GM12878 (cell line): ENCODE data around the gene IDH3B. TPM values are rescaled to one million over a fixed set of nuclear protein-coding genes. Genes with fewer than 3 reads are reported as not detected.

Experiments used
- ATAC-seq: fragments of 200-7000 bp; cut with Tn5 transposase; 3 replicates; pipeline ENCODE4 v1.9.1; 2020; ENCODE audit warnings: mild to moderate bottlenecking, moderate library complexity
- BruUV-seq: library from RNA; stranded (reverse); fragments of 400-500 nt; replicated peaks from 2 replicates; lab custom pipeline; 2021; lab: Mats Ljungman, UMichigan
- CTCF ChIA-PET: fragments of 300-600 bp; sonication (Branson Sonifier 250); formaldehyde crosslinking; extraction: SDS; loops from one replicate; lab custom pipeline; 2021; ENCODE audit warnings: inconsistent platforms; lab: Yijun Ruan, JAX
- POLR2A ChIA-PET: fragments of 350-600 bp; formaldehyde crosslinking; extraction: SDS; loops from one replicate; lab custom pipeline; 2021; ENCODE audit warnings: inconsistent platforms; lab: Charles Lee
- RAD21 ChIA-PET: fragments of 300-600 bp; sonication (Branson Sonifier 250); formaldehyde crosslinking; loops from one replicate; lab custom pipeline; 2023; ENCODE audit warnings: antibody characterized with exemption; ENCODE audit not compliant: unreplicated experiment; lab: Charles Lee
- SMC1A ChIA-PET: fragments of 300-600 bp; sonication (Branson Sonifier 250); formaldehyde crosslinking; loops from one replicate; lab custom pipeline; 2023; ENCODE audit not compliant: unreplicated experiment, uncharacterized antibody; lab: Charles Lee
- DNase-seq: peaks from one replicate; pipeline ENCODE4 v3.0.0-alpha.2; 2011; ENCODE audit warnings: low read depth, low spot score
- FAIRE-seq: peaks from 3 replicates; lab custom pipeline; 2011; peaks lifted over from hg19 to GRCh38; lab: Jason Lieb, UNC
- H2AFZ ChIP-seq: 2 replicates; pipeline ENCODE4 v1.6.0; 2011; ENCODE audit warnings: low read depth, low read length, control low read depth; ENCODE audit not compliant: control insufficient read depth
- H3K27ac ChIP-seq: 2 replicates; pipeline ENCODE4 v1.5.1; 2011; ENCODE audit warnings: control low read depth; ENCODE audit not compliant: control insufficient read depth, insufficient read depth
- H3K27me3 ChIP-seq, 2 experiments: replicated peaks in 1 of 2; 2 replicates each; pipeline versions ENCODE4 v1.6.0 to v1.6.1; 2011; ENCODE audit warnings: low read length in 1 of 2; ENCODE audit not compliant: control insufficient read depth in 2 of 2, insufficient read depth in 2 of 2
- H3K36me3 ChIP-seq, 2 experiments: 2 replicates each; pipeline ENCODE4 v1.5.1; 2011; ENCODE audit warnings: low read length in 1 of 2; ENCODE audit not compliant: control insufficient read depth in 2 of 2, insufficient read depth in 2 of 2
- H3K4me1 ChIP-seq: 2 replicates; pipeline ENCODE4 v1.6.1; 2011; ENCODE audit warnings: mild to moderate bottlenecking, low read length, moderate library complexity, mixed read lengths; ENCODE audit not compliant: control insufficient read depth, insufficient read depth
- H3K4me2 ChIP-seq: 2 replicates; pipeline ENCODE4 v1.6.0; 2011; ENCODE audit warnings: control low read depth; ENCODE audit not compliant: control insufficient read depth, insufficient read depth
- H3K4me3 ChIP-seq: fragments of 200-600 bp; sonication (generic); 2 replicates; pipeline ENCODE4 v1.5.1; 2016
- H3K79me2 ChIP-seq: 2 replicates; pipeline ENCODE4 v1.6.0; 2011; ENCODE audit warnings: low read length; ENCODE audit not compliant: control insufficient read depth, insufficient read depth
- H3K9ac ChIP-seq: 2 replicates; pipeline ENCODE4 v1.8.0; 2011; ENCODE audit warnings: low read length, control low read depth, mixed read lengths; ENCODE audit not compliant: control insufficient read depth, insufficient read depth
- H3K9me3 ChIP-seq: replicated peaks from 3 replicates; pipeline ENCODE4 v1.5.1; 2011; ENCODE audit warnings: mild to moderate bottlenecking, low read length; ENCODE audit not compliant: control insufficient read depth, insufficient read depth
- H4K20me1 ChIP-seq: 2 replicates; pipeline ENCODE4 v1.6.0; 2011; ENCODE audit not compliant: control insufficient read depth, insufficient read depth
- ESRRA ChIP-seq: IDR thresholded peaks from 2 replicates; pipeline ENCODE4 v1.6.1; 2012; ENCODE audit warnings: mild to moderate bottlenecking, low read length, improper control_type of control experiment
- HDAC6 ChIP-seq: fragments of 200-600 bp; sonication (generic); IDR thresholded peaks from one replicate; pipeline ENCODE4 v1.8.0; 2017; ENCODE audit warnings: antibody characterized with exemption; ENCODE audit not compliant: unreplicated experiment
- SPI1 ChIP-seq: IDR thresholded peaks from 2 replicates; pipeline ENCODE4 v1.6.1; 2011; ENCODE audit warnings: low read depth, mild to moderate bottlenecking, low read length, moderate library complexity, borderline replicate concordance; ENCODE audit not compliant: insufficient read depth
- SUZ12 ChIP-seq: fragments of 200-600 bp; sonication (generic); IDR thresholded peaks from one replicate; pipeline ENCODE4 v1.6.1; 2018; ENCODE audit warnings: antibody characterized with exemption, mild to moderate bottlenecking; ENCODE audit not compliant: unreplicated experiment
- TAF1 ChIP-seq: IDR thresholded peaks from 2 replicates; pipeline ENCODE4 v1.6.1; 2011; ENCODE audit warnings: mild to moderate bottlenecking, low read depth, low read length, borderline replicate concordance
- WRNIP1 ChIP-seq: IDR thresholded peaks from 2 replicates; pipeline ENCODE4 v1.6.1; 2011; ENCODE audit warnings: low read depth, low read length, improper control_type of control experiment, borderline replicate concordance
- YBX1 ChIP-seq: fragments of 450-650 bp; IDR thresholded peaks from 2 replicates; pipeline ENCODE4 v1.6.1; 2016; ENCODE audit warnings: antibody characterized with exemption
- WGBS: methylation state at CpG from one replicate; pipeline ENCODE4 v1.1.6; 2016; ENCODE audit warnings: low lambda C conversion rate; ENCODE audit not compliant: insufficient replicate concordance, insufficient coverage; ENCODE audit errors: missing lambda C conversion rate; 5-methylcytosine and 5-hydroxymethylcytosine counted together
- in situ Hi-C: fragments of 300-500 bp; cut with MboI; formaldehyde crosslinking; loops from 9 replicates; pipeline ENCODE4 v1.14.3; 2018; ENCODE audit warnings: mixed read lengths
- intact Hi-C: fragments of 100-400 bp; cut with micrococcal nuclease; formaldehyde crosslinking; loops from one replicate; pipeline ENCODE4 v1.14.2; 2022; ENCODE audit not compliant: unreplicated experiment
- polyA plus RNA-seq, 11 experiments: library from polyadenylated mRNA; depleted of rRNA in 4 of 11; unstranded in 6 of 11; stranded (reverse) in 5 of 11; fragments of >200 nt; fragmentation: Nextera tagmentation in 4 of 11; fragmentation: Illumina TruSeq in 1 of 11; extraction: Ambion mirVana in 4 of 11; extraction: Trizol in 1 of 11; gene quantifications; 1 replicate in 1 of 11; 2 replicates in 10 of 11; pipeline versions ENCODE4 v1.2.1 to v1.2.3, GENCODE V29; 2011 to 2016; ENCODE audit warnings: inconsistent platforms in 2 of 11, missing spikeins in 2 of 11, low read depth in 1 of 11
- total RNA-seq, 4 experiments: library from RNA; depleted of rRNA in 3 of 4; stranded (reverse); fragments of >200 nt in 3 of 4; fragmentation: Illumina TruSeq in 1 of 4; extraction: Trizol in 1 of 4; gene quantifications; 2 replicates each; pipeline versions ENCODE4 v1.2.1 to v1.2.3, GENCODE V29; 2013 to 2021
- TF ChIP-seq, protein P1 (sequence below): IDR thresholded peaks from 2 replicates; pipeline ENCODE4 v1.6.1; 2011; ENCODE audit warnings: low read depth, low read length, improper control_type of control experiment, borderline replicate concordance

The IDH3B gene
- total and polyA plus RNA-seq, 10 of the 15 experiments (the other 5 are each of a cell fraction or from before 2014, with no cell fraction given): 65.3 to 177 (median 121) TPM

DNA sequence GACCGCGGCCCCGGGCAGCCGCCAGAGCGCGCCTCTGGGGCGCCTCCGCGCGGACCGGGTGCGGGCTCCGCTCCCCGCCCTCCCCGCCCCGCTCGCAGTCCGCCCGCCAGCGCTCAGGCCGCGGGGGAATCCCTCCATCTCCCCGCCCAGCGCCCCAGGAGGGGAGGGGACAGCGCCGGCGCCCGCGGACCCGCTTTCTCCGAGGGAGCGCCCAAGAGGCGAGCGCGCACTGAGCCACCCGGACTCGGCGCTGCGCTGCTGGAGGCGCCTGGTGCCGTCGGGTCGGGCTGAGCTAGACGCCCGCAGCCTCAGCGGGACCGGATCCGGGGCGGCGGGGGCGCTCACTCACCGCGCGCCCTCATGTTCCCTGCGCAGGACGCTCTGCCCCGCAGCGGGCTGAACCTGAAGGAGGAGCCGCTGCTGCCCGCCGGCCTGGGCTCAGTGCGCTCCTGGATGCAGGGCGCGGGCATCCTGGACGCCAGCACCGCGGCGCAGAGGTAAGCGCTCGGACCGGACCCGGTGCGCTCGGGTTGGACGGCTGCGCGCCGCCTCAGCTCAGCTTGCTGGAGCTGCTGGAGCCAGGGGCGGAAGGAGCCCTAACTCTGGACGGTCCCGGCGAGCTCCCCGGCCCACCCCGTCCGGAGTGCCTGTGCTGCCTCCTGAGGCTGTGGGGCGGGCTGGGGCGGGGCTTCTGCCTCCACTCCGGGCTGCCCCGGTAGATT, 29.4 kb upstream of the IDH3B start:
- no TSS peak for BruUV-seq
- ChIA-PET SMC1A (no interaction called here), RAD21 (no interaction called here), POLR2A (no interaction called here), CTCF (no interaction called here)
- TF ChIP-seq SUZ12 (peak; percentile 74), TAF1 (no peak), SPI1 (no peak), ESRRA (no peak), HDAC6 (peak; percentile 73), YBX1 (no peak), WRNIP1 (no peak)
- TF ChIP-seq, protein P1, sequence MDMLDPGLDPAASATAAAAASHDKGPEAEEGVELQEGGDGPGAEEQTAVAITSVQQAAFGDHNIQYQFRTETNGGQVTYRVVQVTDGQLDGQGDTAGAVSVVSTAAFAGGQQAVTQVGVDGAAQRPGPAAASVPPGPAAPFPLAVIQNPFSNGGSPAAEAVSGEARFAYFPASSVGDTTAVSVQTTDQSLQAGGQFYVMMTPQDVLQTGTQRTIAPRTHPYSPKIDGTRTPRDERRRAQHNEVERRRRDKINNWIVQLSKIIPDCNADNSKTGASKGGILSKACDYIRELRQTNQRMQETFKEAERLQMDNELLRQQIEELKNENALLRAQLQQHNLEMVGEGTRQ: no peak
- H3K9me3 ChIP-seq: no peaks in the 10 kb centered on the region
- H3K4me3 ChIP-seq: no peak overlapping the region
- H2AFZ ChIP-seq: no peak overlapping the region
- no peaks in the 10 kb centered on the region for H3K4me1 ChIP-seq
- peaks cover 10 to 26% of the 10 kb centered on the region in 2 experiments for H3K27me3 ChIP-seq
- H3K36me3 ChIP-seq: no peaks in the 10 kb centered on the region
- ATAC-seq (peak; percentile 15; the same call in 1 of the 3 replicates), DNase-seq (no peak), FAIRE-seq (no peak)
- 36% methylated on average over 54 of the region's 89 CpGs for WGBS
- intact Hi-C loops (no loop called here), in situ Hi-C loops (no loop called here)
- no peaks in the 10 kb centered on the region for H3K79me2 ChIP-seq
- H4K20me1 ChIP-seq: no peaks in the 10 kb centered on the region
- H3K9ac ChIP-seq: no peak overlapping the region
- no peak overlapping the region for H3K27ac ChIP-seq
- H3K4me2 ChIP-seq: peak overlapping the region; percentile 48; the same call in 1 of the 2 replicates
